Measurements from ENCODE around the gene SEMA7A. TPM values are rescaled to one million over a fixed set of nuclear protein-coding genes. Genes with fewer than 3 reads are reported as not detected.
A peak's percentile ranks its signal among the peaks of the same experiment; 100 is the strongest.

SEMA7A gene
- total RNA-seq, 1 donor from 2014 or later = 1.3 TPM

- ATAC-seq = no peak
- intact Hi-C loops (cut with micrococcal nuclease) = no loop called here
- no peak for DNase-seq
Measured at GRCh38 chr15:74421302-74422245, 12.2 kb downstream of the SEMA7A start.

- ATAC-seq (peak; percentile 80), DNase-seq (no peak)
- intact Hi-C loops (cut with micrococcal nuclease) = no loop called here
Measured at GRCh38 chr15:74420193-74420905, 13.4 kb downstream of the SEMA7A start.

- intact Hi-C loops (cut with micrococcal nuclease) = no loop called here
Measured at GRCh38 chr15:74419432-74419831, 14.3 kb downstream of the SEMA7A start.

GRCh38 chr15:74418575-74419338 is 15.0 kb downstream of the SEMA7A start:
- DNase-seq (no peak), ATAC-seq (no peak)
- intact Hi-C loops (cut with micrococcal nuclease) = no loop called here

More at GRCh38 chr15:74419432-74419831, 14.3 kb downstream of the SEMA7A start:
- DNase-seq (no peak), ATAC-seq (no peak)

DNA sequence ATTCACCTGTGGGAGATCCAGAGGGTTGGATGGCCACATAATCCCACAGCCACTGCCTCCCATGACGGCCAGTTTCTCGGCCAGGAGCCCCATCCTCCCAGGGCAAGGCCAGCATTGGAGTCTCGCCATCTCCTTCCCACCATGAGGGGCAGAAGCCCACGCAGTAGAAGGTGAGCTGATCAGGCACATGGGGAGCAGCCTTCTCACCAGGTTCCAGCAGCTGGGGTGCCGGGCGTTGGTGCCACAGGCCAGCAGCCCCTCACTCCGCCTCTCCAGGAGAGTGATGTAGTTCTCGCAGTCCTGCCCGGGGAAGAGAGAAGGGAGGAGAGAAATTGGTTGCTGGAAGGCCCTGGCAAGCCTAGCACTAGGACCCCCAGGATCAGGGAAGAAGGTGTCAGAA is 16.1 kb downstream of the SEMA7A start:
- ATAC-seq (no peak), DNase-seq (no peak)
- intact Hi-C loops (cut with micrococcal nuclease) = no loop called here

DNA sequence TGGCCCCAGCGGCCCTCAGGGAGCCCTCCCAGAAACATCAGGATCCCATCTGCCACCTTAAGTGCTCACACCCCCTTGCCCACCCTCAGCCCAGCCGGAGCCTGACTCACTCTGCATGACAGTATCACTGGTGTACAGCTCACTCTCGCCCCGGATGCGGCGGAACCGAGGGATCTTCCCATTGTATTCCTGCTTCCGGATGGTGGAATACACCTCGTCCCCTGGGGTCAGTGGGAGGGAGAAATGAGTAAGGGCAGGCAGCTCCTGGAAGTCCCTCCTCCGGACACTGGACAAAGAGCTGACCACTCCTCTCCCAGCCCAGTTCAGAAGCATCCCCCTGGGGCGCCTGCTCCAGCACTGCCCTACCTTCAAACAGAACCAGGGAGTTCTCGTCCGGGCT is 16.5 kb downstream of the SEMA7A start:
- DNase-seq (peak; percentile 49), ATAC-seq (peak; percentile 50)
- intact Hi-C loops (cut with micrococcal nuclease) = no loop called here

DNA sequence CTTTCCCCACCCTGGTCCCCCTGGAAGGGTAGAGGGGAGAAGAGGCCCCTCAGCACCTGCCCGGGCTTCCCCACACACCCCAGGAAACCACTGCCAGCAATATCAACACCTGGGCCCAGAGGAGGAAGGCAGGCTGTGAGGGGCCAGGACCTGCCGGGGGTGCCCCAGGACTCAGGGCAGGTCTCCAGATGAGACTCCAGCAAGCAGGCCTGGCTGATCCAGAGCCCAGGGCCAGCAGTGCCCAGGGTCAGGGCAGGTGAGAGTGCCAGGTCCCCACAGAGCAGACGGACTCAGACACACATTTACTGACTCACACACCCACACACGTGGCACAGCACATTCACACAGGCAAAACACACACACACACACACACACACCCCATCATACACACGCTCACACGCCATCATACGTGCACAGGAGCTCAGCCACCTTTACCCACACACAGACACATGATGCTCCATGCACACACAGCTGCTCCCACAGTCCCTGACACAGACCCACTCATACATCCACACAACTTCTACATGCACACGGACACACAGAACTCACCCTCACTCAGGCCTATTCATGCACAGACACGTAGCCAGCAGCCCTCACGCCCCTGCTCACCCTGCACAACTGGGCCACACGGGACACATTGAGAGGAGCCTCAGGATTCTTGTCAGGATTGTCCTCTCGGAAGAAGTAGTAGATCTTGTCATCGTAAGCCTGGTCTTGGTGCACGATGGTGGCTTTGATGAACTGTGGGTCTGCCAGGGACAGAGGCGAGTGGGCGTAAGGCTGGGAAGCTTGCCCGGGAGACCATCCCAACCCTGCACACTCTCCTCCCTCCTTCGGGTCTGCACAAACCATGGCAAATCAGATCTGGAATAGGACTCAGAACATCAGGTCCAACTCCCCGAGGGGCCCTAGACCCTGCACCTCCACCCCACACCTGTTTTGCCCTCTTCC is 17.5 kb downstream of the SEMA7A start:
- ATAC-seq (no peak), DNase-seq (no peak)

GRCh38 chr15:74414603-74415338 is 19.0 kb downstream of the SEMA7A start:
- ATAC-seq (no peak), DNase-seq (no peak)
- intact Hi-C loops (cut with micrococcal nuclease) = no loop called here

More for the DNA sequence above, 17.5 kb downstream of the SEMA7A start:
- intact Hi-C loops (cut with micrococcal nuclease) = no loop called here

- intact Hi-C loops (cut with micrococcal nuclease) = no loop called here
- ATAC-seq = no peak
- no peak for DNase-seq
Measured at GRCh38 chr15:74414081-74414580, 19.6 kb downstream of the SEMA7A start.

DNA sequence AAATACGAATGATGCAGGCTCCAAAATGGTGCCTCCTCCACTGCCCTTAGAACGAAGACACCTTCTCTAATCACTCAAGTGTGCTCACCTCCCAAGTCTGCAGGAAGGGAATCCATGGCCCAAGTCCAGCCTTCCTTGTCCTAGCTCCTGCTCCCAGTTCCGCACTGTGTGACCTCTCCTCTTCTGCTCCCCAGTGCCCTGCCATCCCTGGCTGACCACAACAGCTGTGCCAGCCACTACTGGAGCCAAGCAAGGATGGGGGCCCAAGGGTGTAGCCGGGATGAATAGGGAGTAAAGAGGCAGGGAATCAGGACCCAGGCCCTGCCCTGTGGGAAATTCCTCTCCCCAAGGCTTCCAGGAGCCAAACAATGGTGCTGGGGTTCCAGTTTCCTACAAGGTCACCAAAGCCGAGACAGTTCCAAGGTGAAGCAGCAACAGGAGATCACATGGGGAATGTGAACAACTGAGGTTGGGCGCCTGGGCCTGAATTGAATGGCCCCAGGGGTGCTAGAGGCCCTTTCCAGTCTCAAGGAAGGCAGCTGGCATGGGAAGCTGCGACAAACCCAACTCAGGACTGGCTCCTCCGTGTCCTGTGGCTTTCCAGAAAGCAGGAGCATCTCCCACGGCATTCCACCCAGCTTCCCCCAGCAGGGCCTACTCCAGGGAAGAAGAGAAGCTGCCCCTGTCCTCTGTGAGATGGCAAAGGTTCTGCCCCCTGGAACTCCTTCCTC is 20.2 kb downstream of the SEMA7A start:
- no peak for DNase-seq
- intact Hi-C loops (cut with micrococcal nuclease) = no loop called here
- ATAC-seq = no peak

- DNase-seq = no peak
- intact Hi-C loops (cut with micrococcal nuclease) = no loop called here
- no peak for ATAC-seq
Measured at GRCh38 chr15:74412159-74412558, 21.6 kb downstream of the SEMA7A start.

- intact Hi-C loops (cut with micrococcal nuclease) = no loop called here
- ATAC-seq (no peak), DNase-seq (no peak)
Measured at GRCh38 chr15:74411686-74412085, 22.1 kb downstream of the SEMA7A start.

- intact Hi-C loops (cut with micrococcal nuclease) = no loop called here
- DNase-seq = no peak
- ATAC-seq = no peak
Measured at GRCh38 chr15:74410502-74410901, 23.3 kb downstream of the SEMA7A start.

DNA sequence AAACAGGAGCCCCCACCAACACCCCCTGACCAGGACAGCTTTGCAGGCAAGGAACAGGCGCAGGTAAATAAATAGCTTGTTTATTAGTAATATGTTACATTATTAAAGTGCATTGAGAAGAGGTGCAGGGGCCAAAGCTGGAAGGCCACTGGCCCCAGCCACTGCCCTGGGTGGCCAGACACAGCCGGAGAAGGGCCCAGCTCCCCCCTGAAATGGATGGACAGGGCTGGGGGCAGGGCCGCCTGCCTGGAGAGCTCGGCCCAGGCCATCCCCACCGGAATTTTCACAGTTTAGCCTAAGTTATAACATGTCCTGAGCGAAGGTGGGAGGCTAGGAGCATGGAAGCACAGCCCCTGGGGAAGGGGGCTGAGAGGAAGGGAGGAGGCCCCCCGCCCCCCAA is 24.5 kb downstream of the SEMA7A start:
- intact Hi-C loops (cut with micrococcal nuclease) = no loop called here
- DNase-seq = no peak
- no peak for ATAC-seq

DNA sequence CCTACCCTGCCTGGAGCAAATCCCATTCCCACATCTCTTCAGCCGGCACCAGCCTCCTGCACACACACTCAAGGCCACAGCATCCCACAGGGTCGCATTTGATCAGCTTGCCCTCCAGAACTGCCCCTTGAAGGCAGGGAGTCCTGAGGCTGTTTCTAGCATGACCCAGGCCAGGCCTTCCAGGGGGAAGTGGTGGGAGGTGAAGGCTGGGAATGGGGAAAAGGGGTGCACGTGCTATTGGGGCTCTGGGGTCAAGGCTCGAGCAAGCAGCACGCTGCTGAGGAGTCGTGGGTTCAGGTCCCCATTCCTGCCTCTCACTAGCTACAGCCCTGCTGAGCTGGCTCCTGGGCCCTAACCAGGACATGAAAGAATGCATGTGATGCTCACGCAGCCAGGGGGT is 24.9 kb downstream of the SEMA7A start:
- intact Hi-C loops (cut with micrococcal nuclease) = no loop called here
- no peak for DNase-seq
- ATAC-seq = no peak

DNA sequence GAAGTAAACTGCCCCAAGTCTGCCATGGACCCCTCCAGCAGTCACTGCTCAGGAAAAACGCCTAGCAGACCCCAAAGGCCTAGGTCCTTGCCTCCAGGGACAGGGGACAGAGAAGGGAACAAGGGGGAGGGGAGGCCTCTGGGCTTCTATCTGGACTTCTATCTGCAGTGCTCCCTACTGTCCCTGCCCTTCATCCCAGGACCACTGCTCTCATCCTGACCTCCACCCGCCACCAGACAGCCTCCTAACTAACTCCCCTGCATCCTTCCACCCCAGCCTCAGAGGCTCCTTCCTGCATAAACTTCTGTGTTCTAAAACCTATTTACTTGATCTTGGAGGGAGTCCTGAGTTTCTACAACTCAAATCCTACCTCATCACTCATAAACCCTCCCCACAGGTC is 25.4 kb downstream of the SEMA7A start:
- no peak for DNase-seq
- ATAC-seq = no peak
- intact Hi-C loops (cut with micrococcal nuclease) = no loop called here
